HG03066 (cell line): Measurements from ENCODE around the gene CDH13.

Experiments
- ATAC-seq: cut with Tn5 transposase; IDR thresholded peaks from one replicate; pipeline ENCODE4 v1.9.1; 2021; ENCODE audit warnings: low read depth; ENCODE audit not compliant: unreplicated experiment

The CDH13 gene

GRCh38 chr16:83615141-83615952, 988.6 kb downstream of the CDH13 start:
- ATAC-seq, result no peak

GRCh38 chr16:83615953-83616350, 989.2 kb downstream of the CDH13 start:
- no peak for ATAC-seq

- no peak for ATAC-seq
These were observed 992.8 kb downstream of the CDH13 start for GRCh38 chr16:83619381-83620150.

- no peak for ATAC-seq
These were observed 995.2 kb downstream of the CDH13 start for GRCh38 chr16:83622010-83622409.

GRCh38 chr16:83623091-83623730, 996.4 kb downstream of the CDH13 start:
- ATAC-seq, result no peak

GRCh38 chr16:83623892-83624291, 997.1 kb downstream of the CDH13 start:
- no peak for ATAC-seq

- no peak for ATAC-seq
These were observed 997.8 kb downstream of the CDH13 start for GRCh38 chr16:83624429-83625120.

- no peak for ATAC-seq
These were observed 999.4 kb downstream of the CDH13 start for GRCh38 chr16:83626204-83626603.

GRCh38 chr16:83626676-83627075, 999.9 kb downstream of the CDH13 start:
- ATAC-seq, result no peak

- ATAC-seq, result no peak
These were observed 1001.2 kb downstream of the CDH13 start for GRCh38 chr16:83627996-83628395.

- no peak for ATAC-seq
These were observed 1002.7 kb downstream of the CDH13 start for GRCh38 chr16:83629426-83629825.

- no peak for ATAC-seq
These were observed 1003.1 kb downstream of the CDH13 start for GRCh38 chr16:83629836-83630235.

- ATAC-seq, result no peak
These were observed 1004.2 kb downstream of the CDH13 start for GRCh38 chr16:83630979-83631378.

- no peak for ATAC-seq
These were observed 1006.5 kb downstream of the CDH13 start for GRCh38 chr16:83633286-83633685.

- no peak for ATAC-seq
These were observed 1021.6 kb downstream of the CDH13 start for GRCh38 chr16:83648347-83648746.

- ATAC-seq, result no peak
These were observed 1025.1 kb downstream of the CDH13 start for GRCh38 chr16:83651871-83652270.

GRCh38 chr16:83652943-83653342, 1026.2 kb downstream of the CDH13 start:
- no peak for ATAC-seq

GRCh38 chr16:83653785-83654184, 1027.0 kb downstream of the CDH13 start:
- no peak for ATAC-seq

- no peak for ATAC-seq
These were observed 1033.5 kb downstream of the CDH13 start for GRCh38 chr16:83660282-83660681.

- no peak for ATAC-seq
These were observed 1034.9 kb downstream of the CDH13 start for GRCh38 chr16:83661656-83662055.

GRCh38 chr16:83666449-83666848, 1039.7 kb downstream of the CDH13 start:
- no peak for ATAC-seq
